Caco-2 (cell line): ENCODE results near the gene MAZ. TPM values are rescaled to one million over a fixed set of nuclear protein-coding genes. Genes with fewer than 3 reads are reported as not detected.
"Not testable (repeated sequence)": the region's sequence is repeated elsewhere in the genome, so short reads cannot be mapped to it uniquely, and the experiment has no call there.

Source experiments
- Bru-seq: library from RNA; stranded (reverse); fragments of 400-500 nt; gene quantifications from one replicate; lab custom pipeline; 2021; lab: Mats Ljungman, UMichigan
- BruChase-seq, 2 experiments: library from RNA; stranded (reverse); fragments of 400-500 nt; gene quantifications; one replicate each; lab custom pipeline; 2021; lab: Mats Ljungman, UMichigan
- BruUV-seq: library from RNA; stranded (reverse); fragments of 400-500 nt; replicated peaks from 2 replicates; lab custom pipeline; 2021; lab: Mats Ljungman, UMichigan
- CTCF ChIA-PET: fragments of 300-600 bp; sonication (Branson Sonifier 250); formaldehyde crosslinking; loops from one replicate; lab custom pipeline; 2022; ENCODE audit warnings: antibody characterized with exemption; lab: Charles Lee
- POLR2A ChIA-PET: fragments of 300-600 bp; sonication (Branson Sonifier 250); formaldehyde crosslinking; loops from one replicate; lab custom pipeline; 2022; ENCODE audit warnings: antibody characterized with exemption; lab: Charles Lee
- DNase-seq, 2 experiments: peaks; one replicate each; pipeline versions ENCODE4 v3.0.0 to v3.0.0-alpha.2; 2020 to 2022
- H3K27me3 ChIP-seq: replicated peaks from 2 replicates; pipeline ENCODE4 v1.6.0; 2011; ENCODE audit warnings: low read length; ENCODE audit not compliant: control insufficient read depth, insufficient read depth
- H3K36me3 ChIP-seq: 2 replicates; pipeline ENCODE4 v1.5.1; 2011; ENCODE audit warnings: low read length; ENCODE audit not compliant: control insufficient read depth, insufficient read depth
- H3K4me1 ChIP-seq: fragments of 250-450 bp; sonication (Bioruptor Pico); 2 replicates; pipeline ENCODE4 v1.5.1; 2020; ENCODE audit warnings: mild to moderate bottlenecking
- H3K4me3 ChIP-seq: 2 replicates; pipeline ENCODE4 v1.5.1; 2011; ENCODE audit warnings: low read depth, mild to moderate bottlenecking, control low read depth, low read length
- H3K9me3 ChIP-seq: fragments of 250-450 bp; sonication (Bioruptor Pico); 2 replicates; pipeline ENCODE4 v1.5.1; 2020; ENCODE audit warnings: mild to moderate bottlenecking, moderate library complexity
- H3K27ac Mint-ChIP-seq: one replicate; pipeline ENCODE4 v1.8.0; 2022; ENCODE audit warnings: mixed read lengths; ENCODE audit not compliant: unreplicated experiment
- H3K27me3 Mint-ChIP-seq: one replicate; pipeline ENCODE4 v1.8.0; 2022; ENCODE audit warnings: mixed read lengths; ENCODE audit not compliant: insufficient read depth, unreplicated experiment
- H3K36me3 Mint-ChIP-seq: one replicate; pipeline ENCODE4 v1.8.0; 2022; ENCODE audit warnings: mild to moderate bottlenecking, mixed read lengths; ENCODE audit not compliant: insufficient read depth, unreplicated experiment
- H3K4me1 Mint-ChIP-seq: one replicate; pipeline ENCODE4 v1.8.0; 2022; ENCODE audit warnings: low read depth, mixed read lengths; ENCODE audit not compliant: unreplicated experiment
- H3K4me3 Mint-ChIP-seq: one replicate; pipeline ENCODE4 v1.8.0; 2022; ENCODE audit warnings: mild to moderate bottlenecking, moderate library complexity, mixed read lengths; ENCODE audit not compliant: unreplicated experiment
- H3K9me3 Mint-ChIP-seq: one replicate; pipeline ENCODE4 v1.8.0; 2022; ENCODE audit warnings: mixed read lengths; ENCODE audit not compliant: unreplicated experiment
- intact Hi-C: fragments of 100-400 bp; cut with micrococcal nuclease; formaldehyde crosslinking; loops from one replicate; pipeline ENCODE4 v1.10.0; 2022; ENCODE audit not compliant: unreplicated experiment
- long read RNA-seq: library from polyadenylated mRNA; stranded (forward); transcript quantifications from one replicate; pipeline ENCODE4 v2.0.0, GENCODE V29; 2022
- total RNA-seq: library from RNA; stranded (reverse); gene quantifications from 2 replicates; pipeline ENCODE4 v1.2.3, GENCODE V29; 2022
- TF ChIP-seq, protein P1 (sequence below), 2 experiments: fragments of 200-600 bp in 1 of 2; IDR thresholded peaks; 1 replicate in 1 of 2; 2 replicates in 1 of 2; pipeline versions ENCODE4 v1.5.1 to v1.8.0; 2011 to 2022; ENCODE audit warnings: antibody characterized with exemption in 1 of 2, control low read depth in 1 of 2, inconsistent platforms in 1 of 2, low read depth in 1 of 2, low read length in 1 of 2, mild to moderate bottlenecking in 1 of 2, moderate library complexity in 1 of 2; ENCODE audit not compliant: insufficient read depth in 1 of 2, severe bottlenecking in 1 of 2, unreplicated experiment in 1 of 2

MAZ gene
- total RNA-seq, result 299 and 317 TPM in 2 replicates
- Bru-seq, nascent RNA, result percentile 83 among the genes with signal in this experiment
- BruChase-seq, experiment 1, labeled RNA remaining after a 2-hour chase, result percentile 98 among the genes with signal in this experiment
- BruChase-seq, experiment 2, labeled RNA remaining after a 6-hour chase, result percentile 99 among the genes with signal in this experiment
- long read RNA-seq, transcript MAZ-214 (3 exons, 1,464 nt), result minor isoform, 6 of 173 reads
- long read RNA-seq, transcript MAZ-210 (3 exons, 1,455 nt), result minor isoform, 15 of 173 reads
- long read RNA-seq, transcript MAZ-201 (6 exons, 2,698 nt), result minor isoform, 39 of 173 reads
- long read RNA-seq, transcript MAZ-202 (5 exons, 2,532 nt), result major isoform, 46 of 173 reads
- long read RNA-seq, partial matches to known transcripts, result 59 of 173 reads
- long read RNA-seq, other reads (novel, unspliced or antisense), result 2 of 173 reads

DNA sequence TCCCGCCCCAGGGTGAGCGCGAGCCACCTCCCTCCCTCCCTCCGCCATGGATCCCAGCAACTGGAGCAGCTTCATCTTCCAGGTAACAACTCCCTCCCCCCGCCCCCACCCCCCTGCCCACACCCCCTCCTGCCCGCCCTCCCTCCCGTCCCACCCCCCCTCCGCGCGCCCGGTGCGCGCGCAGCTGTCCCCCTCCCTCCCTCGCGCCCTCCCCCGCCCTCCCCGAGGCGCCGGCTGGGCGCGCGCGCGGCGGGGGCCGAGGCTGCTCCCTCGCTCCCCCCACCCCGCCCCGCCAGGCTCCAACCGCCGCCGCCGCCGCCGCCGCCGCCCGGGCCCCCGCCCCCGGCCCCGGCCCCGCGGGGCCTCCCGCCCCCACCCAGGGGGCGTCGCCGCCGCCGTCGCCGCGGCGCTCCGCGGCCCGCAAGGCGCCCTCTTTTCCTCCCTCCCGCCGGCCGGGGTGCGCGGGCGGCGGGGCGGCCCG is at the start of gene MAZ:
Gene MAZ, plus strand, starts transcription at position 431 of the 481 bp plus-strand sequence. CDS start 173 bp downstream, outside the sequence.
- H3K36me3 Mint-ChIP-seq, result peaks cover 85% of the 10 kb centered on the region
- no peaks in the 10 kb centered on the region for H3K9me3 Mint-ChIP-seq
- CTCF ChIA-PET, result interaction anchor here (0.5 to 3.5 kb wide), 3 partner anchors 11 to 172 kb away, joined by 4 to 26 read pairs (median 22); partner anchors contain the start of gene PAGR1
- DNase-seq, result peak in 1 of 2 experiments; percentile 96
- intact Hi-C loops, result loop anchor here (5.0 kb wide), 1 partner anchor 104 kb away; no protein-coding TSS in a partner anchor
- Histone ChIP-seq H3K4me1 (peaks cover 25% of the 10 kb centered on the region; the same call in 1 of the 2 replicates), H3K36me3 (peaks cover 12% of the 10 kb centered on the region), H3K9me3 (no peaks in the 10 kb centered on the region), H3K4me3 (peak within 1 kb of the TSS; percentile 90), H3K27me3 (no peaks in the 10 kb centered on the region)
- no peaks in the 10 kb centered on the region for H3K27me3 Mint-ChIP-seq
- TF ChIP-seq, protein P1, sequence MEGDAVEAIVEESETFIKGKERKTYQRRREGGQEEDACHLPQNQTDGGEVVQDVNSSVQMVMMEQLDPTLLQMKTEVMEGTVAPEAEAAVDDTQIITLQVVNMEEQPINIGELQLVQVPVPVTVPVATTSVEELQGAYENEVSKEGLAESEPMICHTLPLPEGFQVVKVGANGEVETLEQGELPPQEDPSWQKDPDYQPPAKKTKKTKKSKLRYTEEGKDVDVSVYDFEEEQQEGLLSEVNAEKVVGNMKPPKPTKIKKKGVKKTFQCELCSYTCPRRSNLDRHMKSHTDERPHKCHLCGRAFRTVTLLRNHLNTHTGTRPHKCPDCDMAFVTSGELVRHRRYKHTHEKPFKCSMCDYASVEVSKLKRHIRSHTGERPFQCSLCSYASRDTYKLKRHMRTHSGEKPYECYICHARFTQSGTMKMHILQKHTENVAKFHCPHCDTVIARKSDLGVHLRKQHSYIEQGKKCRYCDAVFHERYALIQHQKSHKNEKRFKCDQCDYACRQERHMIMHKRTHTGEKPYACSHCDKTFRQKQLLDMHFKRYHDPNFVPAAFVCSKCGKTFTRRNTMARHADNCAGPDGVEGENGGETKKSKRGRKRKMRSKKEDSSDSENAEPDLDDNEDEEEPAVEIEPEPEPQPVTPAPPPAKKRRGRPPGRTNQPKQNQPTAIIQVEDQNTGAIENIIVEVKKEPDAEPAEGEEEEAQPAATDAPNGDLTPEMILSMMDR (IDR thresholded peaks at IDR 0.05; ENCODE audit: insufficient read depth in 1 of 2, low read depth in 1 of 2, low read length in 1 of 2, severe bottlenecking in 1 of 2, unreplicated experiment in 1 of 2), result no peak
- POLR2A ChIA-PET, result interaction anchor here (0.5 to 0.6 kb wide), 2 partner anchors 16 to 37 kb away, joined by 3 to 4 read pairs; partner anchors contain the start of gene KIF22
- peaks cover 29% of the 10 kb centered on the region for H3K4me1 Mint-ChIP-seq
- H3K27ac Mint-ChIP-seq, result peak within 1 kb of the TSS; percentile 92
- H3K4me3 Mint-ChIP-seq, result peak within 1 kb of the TSS; percentile 87
- no TSS peak for BruUV-seq

DNA sequence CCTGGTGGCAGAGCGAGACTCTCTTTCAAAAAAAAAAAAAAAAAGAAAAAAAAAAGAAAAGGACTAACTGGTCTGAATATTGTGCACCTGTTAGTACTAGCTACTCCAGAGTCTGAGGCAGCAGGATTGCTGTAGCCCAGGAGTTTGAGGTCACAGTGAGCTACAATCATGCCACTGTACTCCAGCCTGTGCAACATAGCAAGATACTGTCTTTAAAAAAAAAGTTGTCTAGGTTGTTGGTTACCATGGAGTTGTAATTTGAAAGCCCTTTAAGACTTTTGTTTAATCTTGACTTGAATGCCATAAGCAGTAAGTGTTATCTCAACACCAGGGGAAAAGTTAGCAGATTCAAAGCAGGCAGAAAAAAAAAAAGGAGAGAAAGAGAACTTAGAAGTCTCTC is 49.7 kb upstream of the MAZ start:
- Histone ChIP-seq H3K4me1 (peaks cover 36% of the 10 kb centered on the region), H3K4me3 (no peak overlapping the region), H3K27me3 (no peaks in the 10 kb centered on the region), H3K36me3 (no peaks in the 10 kb centered on the region), H3K9me3 (no peaks in the 10 kb centered on the region)
- Mint-ChIP-seq H3K27ac (peak overlapping the region; percentile 79), H3K27me3 (no peaks in the 10 kb centered on the region), H3K9me3 (peaks cover 9% of the 10 kb centered on the region), H3K4me3 (no peak overlapping the region), H3K4me1 (peaks cover 23% of the 10 kb centered on the region), H3K36me3 (peaks cover 8% of the 10 kb centered on the region)
- DNase-seq, result no peak
- TF ChIP-seq, protein P1 (IDR thresholded peaks at IDR 0.05; ENCODE audit: insufficient read depth in 1 of 2, low read depth in 1 of 2, low read length in 1 of 2, severe bottlenecking in 1 of 2, unreplicated experiment in 1 of 2), result no peak
- CTCF ChIA-PET, result interaction anchor here (0.7 to 1.6 kb wide), 4 partner anchors 46 to 98 kb away, joined by 3 read pairs; no protein-coding TSS in a partner anchor
- POLR2A ChIA-PET, result interaction anchor here (0.7 to 1.7 kb wide), 2 partner anchors 33 to 73 kb away, joined by 4 to 8 read pairs; no protein-coding TSS in a partner anchor
- no TSS peak for BruUV-seq
- intact Hi-C loops, result loop anchor here (1.0 kb wide), 1 partner anchor 16 kb away; no protein-coding TSS in a partner anchor

- H3K4me3 ChIP-seq, H3K27me3 Mint-ChIP-seq, H3K36me3 Mint-ChIP-seq, H3K9me3 Mint-ChIP-seq, H3K36me3 ChIP-seq, H3K27me3 ChIP-seq, H3K9me3 ChIP-seq, DNase-seq, intact Hi-C loops, BruUV-seq, H3K4me3 Mint-ChIP-seq: not testable (repeated sequence)
- POLR2A ChIA-PET, result interaction anchor here (0.7 to 1.7 kb wide), 2 partner anchors 33 to 72 kb away, joined by 4 to 8 read pairs; no protein-coding TSS in a partner anchor
- peaks cover 36% of the 10 kb centered on the region for H3K4me1 ChIP-seq
- CTCF ChIA-PET, result interaction anchor here (0.7 to 2.0 kb wide), 4 partner anchors 28 to 91 kb away, joined by 3 to 8 read pairs (median 4); partner anchors contain the start of gene KIF22
- H3K4me1 Mint-ChIP-seq, result peaks cover 23% of the 10 kb centered on the region
- peak overlapping the region; percentile 79 for H3K27ac Mint-ChIP-seq
Measured at GRCh38 chr16:29757086-29757485, 49.2 kb upstream of the MAZ start.
